Tibial artery (tissue), 4 donors: ENCODE results near the gene THSD4.
A peak's percentile ranks its signal among the peaks of the same experiment; 100 is the strongest.

Experiments
- DNase-seq, 2 donors: peaks; one replicate each; pipeline ENCODE4 v3.0.0-alpha.2; 2019
- H3K27ac ChIP-seq, 2 donors: fragments of 200-600 bp; sonication (generic) in 1 of 2; 1 replicate in 1 of 2; 2 replicates in 1 of 2; pipeline ENCODE4 v1.5.1; 2018 to 2019; ENCODE audit warnings: mild to moderate bottlenecking in 1 of 2
- H3K27me3 ChIP-seq, 2 donors: fragments of 200-600 bp; sonication (generic) in 1 of 2; one replicate each; pipeline versions ENCODE4 v1.5.1 to v1.6.0; 2016 to 2019
- H3K36me3 ChIP-seq, 3 donors: fragments of 200-600 bp; sonication (generic) in 2 of 3; one replicate each; pipeline ENCODE4 v1.5.1; 2016 to 2019; ENCODE audit warnings: mild to moderate bottlenecking in 2 of 3
- H3K4me1 ChIP-seq, 4 donors: fragments of 200-600 bp; sonication (generic) in 2 of 4; 1 replicate in 3 of 4; 2 replicates in 1 of 4; pipeline ENCODE4 v1.5.1; 2016 to 2019
- H3K4me3 ChIP-seq, 2 donors: fragments of 200-600 bp; sonication (generic) in 1 of 2; 1 replicate in 1 of 2; 2 replicates in 1 of 2; pipeline ENCODE4 v1.5.1; 2018 to 2019; ENCODE audit warnings: mild to moderate bottlenecking in 2 of 2
- H3K9me3 ChIP-seq, 3 donors: fragments of 200-600 bp; sonication (generic) in 1 of 3; one replicate each; pipeline ENCODE4 v1.5.1; 2016 to 2019
- intact Hi-C: fragments of 100-400 bp; cut with DNase I; formaldehyde crosslinking; loops from one replicate; pipeline ENCODE4 v1.15.0; 2023; ENCODE audit warnings: low total_unique reads
- TF ChIP-seq, protein P1 (sequence below), 2 experiments: fragments of 200-600 bp in 1 of 2; fragments of 450-650 bp in 1 of 2; IDR thresholded peaks; one replicate each; pipeline ENCODE4 v1.5.1; 2017 to 2019; ENCODE audit warnings: antibody characterized with exemption in 2 of 2, mild to moderate bottlenecking in 1 of 2, moderate library complexity in 1 of 2

THSD4 gene

DNA sequence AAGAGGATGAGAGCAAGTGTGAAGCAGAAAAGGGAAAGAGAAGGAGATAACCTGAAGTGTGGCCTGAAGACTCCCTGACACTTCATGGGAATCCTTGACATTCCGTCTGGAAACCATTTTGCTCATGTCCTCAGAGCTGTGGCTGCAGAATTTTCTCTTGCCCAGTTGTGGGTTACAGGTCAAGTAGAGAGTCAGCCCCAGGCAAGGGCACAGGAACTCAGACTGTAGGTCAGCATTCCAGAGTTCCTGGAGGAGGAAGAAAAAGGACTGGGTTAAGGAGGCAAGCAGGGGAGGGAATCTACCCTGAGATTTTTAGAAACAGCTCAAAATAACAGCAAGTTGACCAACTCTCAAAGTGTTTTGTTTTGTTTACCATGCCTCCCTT, 4.1 kb upstream of the THSD4 start:
- Histone ChIP-seq H3K9me3 (no peaks in the 10 kb centered on the region), H3K36me3 (no peaks in the 10 kb centered on the region), H3K27ac (peak overlapping the region; percentile 30 to 54), H3K4me3 (no peak overlapping the region), H3K27me3 (no peaks in the 10 kb centered on the region), H3K4me1 (peaks cover 0 to 28% (median 11%) of the 10 kb centered on the region in 4 donors)
- TF ChIP-seq, protein P1, sequence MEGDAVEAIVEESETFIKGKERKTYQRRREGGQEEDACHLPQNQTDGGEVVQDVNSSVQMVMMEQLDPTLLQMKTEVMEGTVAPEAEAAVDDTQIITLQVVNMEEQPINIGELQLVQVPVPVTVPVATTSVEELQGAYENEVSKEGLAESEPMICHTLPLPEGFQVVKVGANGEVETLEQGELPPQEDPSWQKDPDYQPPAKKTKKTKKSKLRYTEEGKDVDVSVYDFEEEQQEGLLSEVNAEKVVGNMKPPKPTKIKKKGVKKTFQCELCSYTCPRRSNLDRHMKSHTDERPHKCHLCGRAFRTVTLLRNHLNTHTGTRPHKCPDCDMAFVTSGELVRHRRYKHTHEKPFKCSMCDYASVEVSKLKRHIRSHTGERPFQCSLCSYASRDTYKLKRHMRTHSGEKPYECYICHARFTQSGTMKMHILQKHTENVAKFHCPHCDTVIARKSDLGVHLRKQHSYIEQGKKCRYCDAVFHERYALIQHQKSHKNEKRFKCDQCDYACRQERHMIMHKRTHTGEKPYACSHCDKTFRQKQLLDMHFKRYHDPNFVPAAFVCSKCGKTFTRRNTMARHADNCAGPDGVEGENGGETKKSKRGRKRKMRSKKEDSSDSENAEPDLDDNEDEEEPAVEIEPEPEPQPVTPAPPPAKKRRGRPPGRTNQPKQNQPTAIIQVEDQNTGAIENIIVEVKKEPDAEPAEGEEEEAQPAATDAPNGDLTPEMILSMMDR (IDR thresholded peaks at IDR 0.05), result no peak
- DNase-seq, result no peak
- intact Hi-C loops, result loop anchor here (10.0 kb wide), 1 partner anchor 96 kb away; no protein-coding TSS in a partner anchor

GRCh38 chr15:71111950-71112349, 3.3 kb upstream of the THSD4 start:
- intact Hi-C loops, result loop anchor here (10.0 kb wide), 1 partner anchor 97 kb away; no protein-coding TSS in a partner anchor
- no peak for DNase-seq
- peak overlapping the region; percentile 30 to 54 for H3K27ac ChIP-seq
- H3K36me3 ChIP-seq, result no peaks in the 10 kb centered on the region
- H3K4me3 ChIP-seq, result no peak overlapping the region
- peaks cover 0 to 31% (median 13%) of the 10 kb centered on the region in 4 donors for H3K4me1 ChIP-seq
- H3K27me3 ChIP-seq, result no peaks in the 10 kb centered on the region
- H3K9me3 ChIP-seq, result no peaks in the 10 kb centered on the region
- TF ChIP-seq, protein P1 (IDR thresholded peaks at IDR 0.05), result no peak

DNA sequence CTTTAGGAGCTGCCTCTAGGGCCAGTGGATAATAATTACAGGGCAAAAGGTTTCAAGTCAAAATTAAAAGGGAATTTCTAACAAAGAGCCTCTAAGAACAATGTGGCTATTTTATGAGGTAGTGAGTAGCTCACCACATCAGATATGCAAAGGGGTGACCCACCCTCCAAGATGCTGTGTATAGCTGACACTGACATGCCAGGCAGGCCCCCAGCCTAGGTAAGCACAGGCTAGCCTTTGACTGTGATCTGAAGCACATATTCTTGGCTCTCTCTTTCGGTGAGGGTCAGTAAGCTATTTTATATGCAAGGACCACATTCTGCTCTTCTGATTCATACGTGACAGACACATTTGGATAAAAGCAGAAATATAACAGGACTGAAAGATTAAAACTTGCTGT, 2.8 kb upstream of the THSD4 start:
- Histone ChIP-seq H3K36me3 (no peaks in the 10 kb centered on the region), H3K27ac (peak overlapping the region; percentile 30 to 54), H3K4me1 (peaks cover 0 to 34% (median 14%) of the 10 kb centered on the region in 4 donors), H3K27me3 (no peaks in the 10 kb centered on the region), H3K4me3 (no peak overlapping the region), H3K9me3 (no peaks in the 10 kb centered on the region)
- intact Hi-C loops, result loop anchor here (10.0 kb wide), 1 partner anchor 98 kb away; no protein-coding TSS in a partner anchor
- DNase-seq, result no peak
- TF ChIP-seq, protein P1 (IDR thresholded peaks at IDR 0.05), result no peak

GRCh38 chr15:71114066-71114680, 1.1 kb upstream of the THSD4 start:
- H3K4me3 ChIP-seq, result no peak overlapping the region
- TF ChIP-seq, protein P1 (IDR thresholded peaks at IDR 0.05), result no peak
- intact Hi-C loops, result loop anchor here (10.0 kb wide), 1 partner anchor 99 kb away; no protein-coding TSS in a partner anchor
- H3K27ac ChIP-seq, result no peak overlapping the region
- no peak for DNase-seq
- no peaks in the 10 kb centered on the region for H3K36me3 ChIP-seq
- no peaks in the 10 kb centered on the region for H3K9me3 ChIP-seq
- H3K4me1 ChIP-seq, result peaks cover 0 to 31% (median 10%) of the 10 kb centered on the region in 4 donors
- H3K27me3 ChIP-seq, result no peaks in the 10 kb centered on the region

DNA sequence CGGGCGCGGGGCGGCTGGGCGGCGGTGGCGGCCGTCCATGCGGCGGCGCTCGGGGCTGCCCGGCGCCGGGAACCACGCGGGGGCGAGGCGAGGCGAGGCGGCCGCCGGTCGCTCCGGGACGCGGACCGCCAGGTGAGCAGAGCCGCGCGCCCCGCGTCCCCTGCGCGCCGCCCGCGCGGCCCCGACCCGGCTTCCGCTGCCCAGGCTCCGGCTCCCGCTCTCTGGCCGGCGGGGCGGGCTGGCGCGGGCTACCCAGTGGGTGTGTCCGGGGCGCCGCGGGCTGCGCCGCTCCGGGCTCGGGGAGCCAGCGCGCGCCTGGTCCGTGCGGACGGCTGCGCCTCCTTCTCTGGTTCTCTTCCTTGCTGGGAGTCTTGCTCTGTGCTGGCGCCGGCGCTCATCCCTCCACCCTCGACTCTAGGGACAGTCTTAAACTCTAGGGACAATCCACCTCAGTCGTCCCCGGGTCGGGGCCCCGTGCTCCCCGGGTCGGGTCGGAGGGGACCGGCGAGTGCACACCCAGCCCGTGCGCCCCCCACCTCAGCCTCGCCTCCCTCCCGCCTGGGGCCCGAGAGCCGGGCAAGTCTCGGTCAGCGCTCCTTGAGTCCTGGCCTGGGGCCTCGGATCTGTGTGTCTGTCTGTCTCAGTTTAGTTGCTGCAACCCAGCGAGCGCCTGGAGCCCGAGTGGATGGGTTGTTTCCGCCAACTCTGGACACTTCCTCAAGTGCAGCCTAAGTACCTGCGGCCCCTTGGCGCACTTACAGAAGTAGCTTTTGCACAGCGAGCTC, 488 bp downstream of the THSD4 start:
- H3K27ac ChIP-seq, result peak overlapping the region; percentile 83 to 84
- H3K4me1 ChIP-seq, result peaks cover 0 to 25% (median 8%) of the 10 kb centered on the region in 4 donors
- H3K27me3 ChIP-seq, result no peaks in the 10 kb centered on the region
- TF ChIP-seq, protein P1 (IDR thresholded peaks at IDR 0.05), result peak in 1 of 2 experiments; percentile 1
- H3K4me3 ChIP-seq, result peak overlapping the region; percentile 66 to 70
- H3K9me3 ChIP-seq, result no peaks in the 10 kb centered on the region
- intact Hi-C loops, result loop anchor here (2.0 to 10.0 kb wide), 2 partner anchors 101 to 319 kb away; no protein-coding TSS in a partner anchor
- H3K36me3 ChIP-seq, result no peaks in the 10 kb centered on the region
- DNase-seq, result peak; percentile 41 to 73
